Motor neuron (in vitro differentiated cells): Measurements from ENCODE around the gene ARHGEF38. TPM values are rescaled to one million over a fixed set of nuclear protein-coding genes. Genes with fewer than 3 reads are reported as not detected.
A peak's percentile ranks its signal among the peaks of the same experiment; 100 is the strongest.

Experiments used
- ATAC-seq, 8 experiments: fragments of 200-7000 bp; cut with Tn5 transposase; replicated peaks in 6 of 8; 2 replicates each; pipeline ENCODE4 v1.8.0; 2021; ENCODE audit warnings: mild to moderate bottlenecking in 8 of 8, moderate library complexity in 8 of 8
- H3K27ac ChIP-seq, 2 donors: fragments of 250-450 bp; sonication (Bioruptor Pico); 2 replicates each; pipeline ENCODE4 v1.9.0; 2021; ENCODE audit warnings: antibody characterized with exemption in 2 of 2, mild to moderate bottlenecking in 2 of 2, moderate library complexity in 1 of 2
- H3K4me1 ChIP-seq, 2 donors: fragments of 250-450 bp; sonication (Bioruptor Pico); replicated peaks in 1 of 2; 2 replicates each; pipeline ENCODE4 v1.6.1; 2021; ENCODE audit warnings: antibody characterized with exemption in 2 of 2, mild to moderate bottlenecking in 2 of 2, moderate library complexity in 1 of 2
- H3K4me3 ChIP-seq, 5 donors: fragments of 250-450 bp; sonication (Bioruptor Pico); 2 replicates each; pipeline ENCODE4 v1.9.0; 2021; ENCODE audit warnings: antibody characterized with exemption in 5 of 5, mild to moderate bottlenecking in 5 of 5, moderate library complexity in 4 of 5
- WGBS, 10 experiments: fragments of 450-650 bp; shearing (Covaris generic); methylation state at CpG; one replicate each; pipeline ENCODE4 v1.0.0; 2022; 5-methylcytosine and 5-hydroxymethylcytosine counted together
- in situ Hi-C, 9 experiments: fragments of 400-800 bp; cut with MboI; loops; one replicate each; pipeline ENCODE4 v1.15.0; 2021; ENCODE audit warnings: low sequenced_read_pairs in 9 of 9, low pct_unique_long_range_greater_than_20kb in 2 of 9; ENCODE audit not compliant: unreplicated experiment in 9 of 9
- total RNA-seq, 8 experiments: library from RNA; unstranded; fragments of 300-600 nt; gene quantifications; 2 replicates each; pipeline versions ENCODE4 v1.2.3 to v1.2.4, GENCODE V29; 2022

The ARHGEF38 gene
- total RNA-seq, 8 experiments from 2014 or later: 0.05 to 0.69 (median 0.21) TPM

- in situ Hi-C loops: no loop called here
- H3K4me1 ChIP-seq: peaks cover 12% of the 10 kb centered on the region in 2 donors
- H3K27ac ChIP-seq: no peak overlapping the region
- 36 to 100% (median 85%) methylated on average over 1 to 4 of the region's 4 CpGs; no CpG with 5 or more reads in 1 of the 10 experiments for WGBS, 10 experiments
- ATAC-seq: no peak
- no peak overlapping the region for H3K4me3 ChIP-seq
Measured at GRCh38 chr4:105623099-105623498, 70.7 kb downstream of the ARHGEF38 start.

- ATAC-seq: no peak
- in situ Hi-C loops: no loop called here
Measured at GRCh38 chr4:105624530-105624929, 72.1 kb downstream of the ARHGEF38 start.

GRCh38 chr4:105625214-105625613 lies 72.8 kb downstream of the ARHGEF38 start:
- H3K27ac ChIP-seq: no peak overlapping the region
- 0 to 100% (median 80%) methylated on average over 1 of the region's 1 CpG; no CpG with 5 or more reads in 5 of the 10 experiments for WGBS, 10 experiments
- H3K4me3 ChIP-seq: no peak overlapping the region
- in situ Hi-C loops: no loop called here
- ATAC-seq: no peak
- H3K4me1 ChIP-seq: peaks cover 16 to 34% of the 10 kb centered on the region in 2 donors

More at GRCh38 chr4:105624530-105624929, 72.1 kb downstream of the ARHGEF38 start:
- Histone ChIP-seq H3K4me3 (no peak overlapping the region), H3K27ac (no peak overlapping the region), H3K4me1 (peaks cover 15 to 27% of the 10 kb centered on the region in 2 donors)
- WGBS, 10 experiments: 40 to 92% (median 85%) methylated on average over 1 to 4 of the region's 4 CpGs; no CpG with 5 or more reads in 1 of the 10 experiments

GRCh38 chr4:105626846-105627245 lies 74.4 kb downstream of the ARHGEF38 start:
- Histone ChIP-seq H3K4me3 (no peak overlapping the region), H3K4me1 (peaks cover 33 to 50% of the 10 kb centered on the region in 2 donors), H3K27ac (no peak overlapping the region)
- in situ Hi-C loops: no loop called here
- ATAC-seq: no peak
- 11 to 87% (median 60%) methylated on average over 1 to 2 of the region's 2 CpGs; no CpG with 5 or more reads in 2 of the 10 experiments for WGBS, 10 experiments

GRCh38 chr4:105627620-105628019 lies 75.2 kb downstream of the ARHGEF38 start:
- in situ Hi-C loops: no loop called here
- 20 to 90% (median 50%) methylated on average over 1 to 3 of the region's 3 CpGs; no CpG with 5 or more reads in 1 of the 10 experiments for WGBS, 10 experiments
- ATAC-seq: peak in 7 of 8 experiments; percentile 41 to 87 (median 85)
- Histone ChIP-seq H3K4me1 (peaks cover 34 to 55% of the 10 kb centered on the region in 2 donors), H3K4me3 (no peak overlapping the region), H3K27ac (no peak overlapping the region)

- ATAC-seq: peak in 5 of 8 experiments; percentile 80 to 87 (median 83)
- Histone ChIP-seq H3K27ac (peak overlapping the region in 1 of 2 donors; percentile 51), H3K4me3 (no peak overlapping the region), H3K4me1 (peaks cover 34 to 61% of the 10 kb centered on the region in 2 donors)
- WGBS, 10 experiments: 25 to 77% (median 57%) methylated on average over 2 to 7 of the region's 7 CpGs
- in situ Hi-C loops: no loop called here
Measured at GRCh38 chr4:105630670-105631655, 78.5 kb downstream of the ARHGEF38 start.

- no peak for ATAC-seq
- in situ Hi-C loops: no loop called here
- peak overlapping the region in 1 of 2 donors; percentile 0 for H3K27ac ChIP-seq
- H3K4me3 ChIP-seq: no peak overlapping the region
- H3K4me1 ChIP-seq: peaks cover 34 to 66% of the 10 kb centered on the region in 2 donors
- 0 to 97% (median 77%) methylated on average over 1 to 8 of the region's 8 CpGs; no CpG with 5 or more reads in 1 of the 10 experiments for WGBS, 10 experiments
Measured at GRCh38 chr4:105631818-105632400, 79.5 kb downstream of the ARHGEF38 start.

GRCh38 chr4:105632599-105632998 lies 80.2 kb downstream of the ARHGEF38 start:
- no peak overlapping the region for H3K4me3 ChIP-seq
- peaks cover 33 to 66% of the 10 kb centered on the region in 2 donors for H3K4me1 ChIP-seq
- no peak for ATAC-seq
- WGBS, 10 experiments: 10 to 100% (median 85%) methylated on average over 1 to 3 of the region's 3 CpGs; no CpG with 5 or more reads in 3 of the 10 experiments
- in situ Hi-C loops: no loop called here
- H3K27ac ChIP-seq: no peak overlapping the region

- Histone ChIP-seq H3K4me3 (no peak overlapping the region), H3K4me1 (peaks cover 33 to 66% of the 10 kb centered on the region in 2 donors), H3K27ac (no peak overlapping the region)
- in situ Hi-C loops: no loop called here
- 10 to 100% (median 83%) methylated on average over 1 to 3 of the region's 3 CpGs; no CpG with 5 or more reads in 1 of the 10 experiments for WGBS, 10 experiments
- ATAC-seq: peak in 2 of 8 experiments; percentile 6 to 34
Measured at GRCh38 chr4:105633241-105633640, 80.8 kb downstream of the ARHGEF38 start.

GRCh38 chr4:105634402-105635080 lies 82.1 kb downstream of the ARHGEF38 start:
- Histone ChIP-seq H3K27ac (no peak overlapping the region), H3K4me1 (peaks cover 32 to 57% of the 10 kb centered on the region in 2 donors), H3K4me3 (no peak overlapping the region)
- in situ Hi-C loops: no loop called here
- ATAC-seq: peak in 3 of 8 experiments; percentile 72 to 80 (median 73)
- WGBS, 10 experiments: 0 to 75% (median 0%) methylated on average over 1 of the region's 1 CpG; no CpG with 5 or more reads in 4 of the 10 experiments

- H3K4me1 ChIP-seq: peaks cover 13 to 30% of the 10 kb centered on the region in 2 donors
- peak overlapping the region in 1 of 2 donors; percentile 21 for H3K27ac ChIP-seq
- 0 to 80% (median 18%) methylated on average over 1 to 4 of the region's 4 CpGs; no CpG with 5 or more reads in 1 of the 10 experiments for WGBS, 10 experiments
- peak; percentile 12 to 94 (median 82) for ATAC-seq
- H3K4me3 ChIP-seq: no peak overlapping the region
- in situ Hi-C loops: no loop called here
Measured at GRCh38 chr4:105637408-105638176, 85.2 kb downstream of the ARHGEF38 start.

GRCh38 chr4:105641845-105642244 lies 89.4 kb downstream of the ARHGEF38 start:
- Histone ChIP-seq H3K4me1 (peaks cover 26 to 35% of the 10 kb centered on the region in 2 donors), H3K27ac (no peak overlapping the region)
- in situ Hi-C loops: no loop called here

More at GRCh38 chr4:105641845-105642244, 89.4 kb downstream of the ARHGEF38 start:
- ATAC-seq: no peak
- no peak overlapping the region for H3K4me3 ChIP-seq
- WGBS, 10 experiments: 39 to 100% (median 81%) methylated on average over 1 to 4 of the region's 4 CpGs
